A549 treated with dexamethasone at 1 μM for 4 hours (cell line): ENCODE results near the gene SNRNP40. TPM values are rescaled to one million over a fixed set of nuclear protein-coding genes. Genes with fewer than 3 reads are reported as not detected.

Experiments used
- total RNA-seq: library from RNA; stranded (reverse); fragments of 200-300 nt; extraction: Qiagen RNA extraction; gene quantifications from 5 replicates; pipeline ENCODE4 v1.2.3, GENCODE V29; 2022

The SNRNP40 gene
- 39.1 to 43.6 TPM (median 41.8 TPM) in 5 replicates for total RNA-seq

GRCh38 chr1:31296486-31297276, at the start of gene SNRNP40, which contains the start of gene ZCCHC17:
Gene SNRNP40 (minus strand): TSS chr1:31296788. CDS start chr1:31296751, 37 bp downstream.
Gene ZCCHC17 (plus strand): TSS chr1:31297032. CDS start chr1:31310099, 13,067 bp downstream.

DNA sequence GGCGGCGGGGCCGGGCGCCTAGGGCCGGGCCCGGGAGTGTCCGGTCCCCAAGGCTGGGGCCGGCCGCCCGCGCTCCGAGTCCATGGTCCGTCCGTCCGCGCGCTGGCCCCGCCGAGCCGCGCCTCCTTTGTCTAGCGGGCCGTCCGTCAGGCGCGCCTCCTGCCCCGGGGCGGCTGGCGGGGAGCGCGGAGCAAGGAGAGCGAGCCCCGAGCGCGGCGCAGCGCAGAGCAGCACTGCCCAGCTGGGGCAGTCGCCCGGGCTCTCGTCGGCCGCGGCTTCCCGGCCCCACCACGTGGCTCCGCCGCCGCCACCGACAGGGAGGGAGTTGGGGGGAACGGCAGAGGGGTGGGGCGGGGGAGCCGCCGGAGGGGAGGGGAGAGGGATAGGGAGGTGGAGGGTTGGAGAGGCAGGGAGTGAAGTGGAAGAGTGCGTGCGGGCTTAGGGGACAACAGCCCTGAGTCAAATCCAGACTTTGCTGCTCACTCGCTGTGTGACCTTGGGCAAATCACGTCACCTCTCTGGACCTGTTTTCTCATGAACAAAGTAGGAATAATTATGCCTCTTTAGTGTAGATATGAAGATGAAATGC, 56.8 kb downstream of the SNRNP40 start, which contains the start of gene NKAIN1:
TSS of gene NKAIN1 (minus strand) at position 235 of the 589 bp plus-strand sequence. CDS start 340 bp downstream, outside the sequence.

Other genes with a start within 250 kb of the SNRNP40 start
- gene PUM1, start 231.1 kb downstream of the SNRNP40 start, total RNA-seq: 22.2 to 38.3 TPM (median 33.4 TPM) in 5 replicates
- 1.0 to 1.4 TPM (median 1.1 TPM) in 5 replicates for gene NKAIN1, start 56.9 kb downstream of the SNRNP40 start, total RNA-seq
- 22.3 to 27.9 TPM (median 22.9 TPM) in 5 replicates for gene ZCCHC17, start 244 bp upstream of the SNRNP40 start, total RNA-seq
- gene FABP3, start 76.3 kb upstream of the SNRNP40 start, total RNA-seq: not detected in 5 replicates
- 16.4 to 35.1 TPM (median 31.2 TPM) in 5 replicates for gene SERINC2, start 116.4 kb upstream of the SNRNP40 start, total RNA-seq